Activated naive CD8-positive, alpha-beta T cell treated with anti-CD3 and anti-CD28 coated beads, Interleukin-2, amount 10 ng/mL, durations not matched to agents 7 days and 5 days (primary cell): ENCODE results near the gene SLC35E4. TPM values are rescaled to one million over a fixed set of nuclear protein-coding genes. Genes with fewer than 3 reads are reported as not detected.
A peak's percentile ranks its signal among the peaks of the same experiment; 100 is the strongest.
"Not testable (repeated sequence)": the region's sequence is repeated elsewhere in the genome, so short reads cannot be mapped to it uniquely, and the experiment has no call there.

Experiments
- ATAC-seq: fragments of 150-1000 bp; cut with Tn5 transposase; one replicate; pipeline ENCODE4 v1.10.0; 2021; ENCODE audit warnings: low read depth, moderate library complexity
- POLR2A ChIA-PET: fragments of 350-600 bp; sonication (Branson Sonifier 250); formaldehyde crosslinking; loops from one replicate; lab custom pipeline; 2021; ENCODE audit warnings: antibody characterized with exemption; lab: Charles Lee
- DNase-seq: peaks from one replicate; pipeline ENCODE4 v3.0.0; 2021
- H3K27ac Mint-ChIP-seq: one replicate; pipeline ENCODE4 v1.8.0; 2022; ENCODE audit warnings: mild to moderate bottlenecking, mixed read lengths
- H3K27me3 Mint-ChIP-seq: one replicate; pipeline ENCODE4 v1.8.0; 2022; ENCODE audit warnings: mild to moderate bottlenecking, moderate library complexity, mixed read lengths
- H3K36me3 Mint-ChIP-seq: one replicate; pipeline ENCODE4 v1.8.0; 2021; ENCODE audit warnings: mild to moderate bottlenecking, mixed read lengths
- H3K4me1 Mint-ChIP-seq: one replicate; pipeline ENCODE4 v1.8.0; 2021; ENCODE audit warnings: mixed read lengths
- H3K4me3 Mint-ChIP-seq: one replicate; pipeline ENCODE4 v1.8.0; 2022; ENCODE audit warnings: mild to moderate bottlenecking, moderate library complexity, mixed read lengths
- H3K9me3 Mint-ChIP-seq: one replicate; pipeline ENCODE4 v1.8.0; 2021; ENCODE audit warnings: mixed read lengths
- total RNA-seq, 2 experiments: library from RNA; stranded (reverse); gene quantifications; one replicate each; pipeline ENCODE4 v1.2.3, GENCODE V29; 2021

Gene SLC35E4, protein sequence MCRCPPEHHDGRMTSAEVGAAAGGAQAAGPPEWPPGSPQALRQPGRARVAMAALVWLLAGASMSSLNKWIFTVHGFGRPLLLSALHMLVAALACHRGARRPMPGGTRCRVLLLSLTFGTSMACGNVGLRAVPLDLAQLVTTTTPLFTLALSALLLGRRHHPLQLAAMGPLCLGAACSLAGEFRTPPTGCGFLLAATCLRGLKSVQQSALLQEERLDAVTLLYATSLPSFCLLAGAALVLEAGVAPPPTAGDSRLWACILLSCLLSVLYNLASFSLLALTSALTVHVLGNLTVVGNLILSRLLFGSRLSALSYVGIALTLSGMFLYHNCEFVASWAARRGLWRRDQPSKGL
- 1 to 10 TPM; 1.5 to 2.4 TPM for total RNA-seq

DNA sequence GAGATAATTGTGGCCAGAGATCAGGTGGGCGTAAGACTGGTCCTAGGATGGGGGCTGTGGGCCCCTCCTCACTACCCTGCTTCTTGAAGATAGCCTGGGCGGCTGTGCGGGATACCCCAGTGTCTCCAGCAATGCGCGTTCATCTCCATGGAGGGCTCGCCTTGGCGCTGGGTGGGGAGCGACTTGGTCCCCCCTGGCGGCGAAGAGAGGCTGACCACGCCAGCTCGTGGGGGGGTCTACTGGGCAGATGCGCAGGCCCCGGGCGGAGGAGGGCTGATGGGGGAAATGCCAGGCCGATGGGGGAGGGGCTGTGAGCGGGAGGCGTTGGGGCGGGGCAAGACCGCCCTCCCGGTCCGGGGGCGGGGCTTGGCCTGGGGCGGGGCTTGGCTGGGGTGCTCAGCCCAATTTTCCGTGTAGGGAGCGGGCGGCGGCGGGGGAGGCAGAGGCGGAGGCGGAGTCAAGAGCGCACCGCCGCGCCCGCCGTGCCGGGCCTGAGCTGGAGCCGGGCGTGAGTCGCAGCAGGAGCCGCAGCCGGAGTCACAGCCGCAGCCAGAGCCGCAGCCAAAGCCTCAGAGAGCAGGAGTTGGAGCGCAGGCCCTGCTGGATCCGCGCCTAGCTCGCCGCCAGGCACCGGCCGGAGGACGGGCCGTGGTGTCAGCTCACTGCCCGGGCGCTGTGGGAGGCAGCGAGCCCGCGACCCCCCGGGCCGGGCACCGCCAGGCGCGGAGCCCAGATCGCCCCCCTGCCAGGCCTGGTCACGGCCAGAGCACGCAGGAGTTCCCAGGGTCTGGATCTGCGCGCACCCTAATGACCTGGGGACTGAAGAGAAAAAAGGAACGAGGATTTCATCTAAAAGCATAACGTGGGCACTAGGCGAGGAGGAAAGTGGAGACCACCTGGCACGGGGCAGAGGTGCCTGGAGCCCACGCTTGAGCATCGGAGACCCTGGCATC, at the start of gene SLC35E4:
TSS of gene SLC35E4 (plus strand) at position 509 of the 953 bp plus-strand sequence. CDS start 670 bp downstream, outside the sequence.
- ATAC-seq: peak; percentile 86
- Mint-ChIP-seq H3K27me3 (no peaks in the 10 kb centered on the region), H3K4me3 (peak within 1 kb of the TSS; percentile 82), H3K36me3 (peaks cover 7% of the 10 kb centered on the region), H3K27ac (peak within 1 kb of the TSS; percentile 87), H3K4me1 (peaks cover 13% of the 10 kb centered on the region), H3K9me3 (no peaks in the 10 kb centered on the region)
- POLR2A ChIA-PET: interaction anchor here (0.6 to 2.5 kb wide), 10 partner anchors 14 to 1385 kb away, joined by 3 to 14 read pairs (median 4); partner anchors contain the start of genes DUSP18, MORC2 and TCN2
- peak; percentile 98 for DNase-seq

DNA sequence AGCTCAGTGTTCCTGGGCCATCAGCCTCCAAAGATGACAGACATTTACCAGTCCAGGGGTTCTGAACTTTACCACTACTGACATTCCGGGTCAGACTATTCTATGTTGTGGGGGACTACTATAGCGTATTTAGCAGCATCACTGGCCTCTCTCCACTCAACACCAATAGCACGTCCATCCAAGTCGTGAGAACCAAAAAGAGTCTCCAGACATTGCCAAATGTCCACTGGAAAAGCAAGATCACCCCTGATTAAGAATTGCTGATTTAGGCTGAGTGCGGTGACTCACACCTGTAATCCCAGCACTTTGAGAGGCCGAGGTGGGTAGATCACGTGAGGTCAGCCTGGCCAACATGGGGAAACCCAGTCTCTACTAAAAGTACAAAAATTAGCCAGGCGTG, 49.2 kb upstream of the SLC35E4 start:
- ATAC-seq (no peak), DNase-seq (no peak)
- Mint-ChIP-seq H3K9me3 (no peaks in the 10 kb centered on the region), H3K27me3 (no peaks in the 10 kb centered on the region), H3K27ac (no peak overlapping the region), H3K36me3 (peaks cover 6% of the 10 kb centered on the region), H3K4me1 (peaks cover 2% of the 10 kb centered on the region), H3K4me3 (no peak overlapping the region)
- POLR2A ChIA-PET: no interaction called here

DNA sequence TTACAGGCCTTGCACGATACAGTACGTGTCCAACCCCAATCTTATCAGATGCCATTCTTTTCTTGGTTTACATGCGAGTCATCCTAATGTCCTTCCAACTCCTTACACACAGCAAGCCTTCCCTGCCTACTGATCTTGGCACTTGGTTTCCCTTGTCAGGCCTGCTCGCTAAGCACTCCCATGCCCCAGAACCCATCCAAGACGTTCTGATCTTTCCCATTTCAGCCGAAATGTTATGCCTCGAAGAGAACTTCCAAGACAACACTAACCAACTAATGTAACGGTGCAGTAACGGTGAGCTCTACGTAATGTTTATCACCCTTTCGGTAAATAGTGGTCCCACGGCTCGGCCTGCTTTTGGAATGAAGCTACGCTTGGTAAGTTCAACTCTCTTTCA, 44.4 kb upstream of the SLC35E4 start:
- ATAC-seq (no peak), DNase-seq (no peak)
- Mint-ChIP-seq H3K4me1 (peaks cover 2% of the 10 kb centered on the region), H3K4me3 (no peak overlapping the region), H3K27me3 (peaks cover 11% of the 10 kb centered on the region), H3K36me3 (peaks cover 5% of the 10 kb centered on the region), H3K27ac (no peak overlapping the region), H3K9me3 (no peaks in the 10 kb centered on the region)
- POLR2A ChIA-PET: interaction anchor here (1.4 to 1.6 kb wide), 2 partner anchors 17 to 167 kb away, joined by 4 to 8 read pairs; no protein-coding TSS in a partner anchor

DNA sequence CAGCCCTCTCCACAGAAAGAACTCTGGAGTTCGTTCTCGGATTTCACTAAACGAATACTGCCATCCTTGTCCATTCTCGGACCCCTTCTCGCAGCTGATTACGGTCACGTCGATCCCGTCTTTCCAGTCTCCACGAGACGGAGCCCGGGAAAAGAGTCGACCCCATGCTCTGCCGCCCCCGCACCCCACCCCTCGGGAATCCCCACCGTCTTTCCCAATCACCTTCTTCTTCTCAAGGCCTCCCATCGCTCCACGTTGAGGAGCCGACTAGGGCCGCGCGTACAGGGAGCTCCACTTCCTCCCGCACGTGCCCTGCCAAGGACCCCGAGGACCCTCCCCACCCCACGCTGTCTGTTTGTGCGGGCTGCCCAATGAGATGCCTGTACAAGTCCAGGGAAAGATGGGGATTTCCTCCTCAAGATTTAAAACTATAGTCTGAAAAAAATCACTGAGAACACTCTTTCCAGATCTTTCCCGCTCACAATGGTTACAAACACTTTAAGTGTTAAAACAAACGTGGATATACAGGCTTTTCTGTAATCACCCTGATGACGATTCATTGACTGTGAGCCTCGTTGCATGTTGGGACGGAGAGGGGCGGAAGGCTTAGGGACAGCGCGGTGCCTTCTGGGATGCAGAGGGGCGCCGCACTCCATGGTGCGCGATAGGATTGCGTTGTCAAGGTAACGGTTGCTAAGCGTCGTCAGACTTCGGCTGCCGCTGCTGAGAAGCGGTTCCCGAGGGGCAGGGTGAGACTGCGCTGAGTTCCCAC, 43.8 kb upstream of the SLC35E4 start, which contains the start of gene PES1:
TSS of gene PES1 (minus strand) at position 323 of the 772 bp plus-strand sequence. CDS start at position 246, 77 bp downstream.
- H3K9me3 Mint-ChIP-seq: no peaks in the 10 kb centered on the region
- H3K27me3 Mint-ChIP-seq: peaks cover 11% of the 10 kb centered on the region
- peaks cover 5% of the 10 kb centered on the region for H3K36me3 Mint-ChIP-seq
- POLR2A ChIA-PET: interaction anchor here (1.4 to 1.6 kb wide), 2 partner anchors 17 to 168 kb away, joined by 4 to 8 read pairs; no protein-coding TSS in a partner anchor
- DNase-seq (peak; percentile 87), ATAC-seq (peak; percentile 98)
- peaks cover 2% of the 10 kb centered on the region for H3K4me1 Mint-ChIP-seq
- H3K27ac Mint-ChIP-seq: no peak within 1 kb of the TSS
- no peak within 1 kb of the TSS for H3K4me3 Mint-ChIP-seq

DNA sequence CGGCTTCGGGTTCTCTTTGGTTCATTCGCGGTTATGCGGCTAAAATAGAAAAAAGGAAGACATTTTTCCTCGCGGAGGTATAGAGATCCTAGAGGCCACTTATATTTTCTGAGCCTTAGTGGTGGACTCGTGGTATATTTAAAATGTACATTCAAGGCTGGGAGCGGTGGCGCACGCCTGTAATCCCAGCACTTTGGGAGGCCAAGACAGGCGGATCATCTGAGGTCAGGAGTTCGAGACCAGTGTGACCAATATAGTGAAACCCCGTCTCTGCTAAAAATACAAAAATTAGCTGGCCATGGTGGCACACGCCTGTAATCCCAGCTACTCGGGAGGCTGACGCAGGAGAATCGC, 43.2 kb upstream of the SLC35E4 start:
- not testable (repeated sequence) for H3K4me1 Mint-ChIP-seq, H3K4me3 Mint-ChIP-seq, ATAC-seq, H3K27ac Mint-ChIP-seq, H3K9me3 Mint-ChIP-seq, DNase-seq, H3K36me3 Mint-ChIP-seq
- peaks cover 11% of the 10 kb centered on the region for H3K27me3 Mint-ChIP-seq
- POLR2A ChIA-PET: interaction anchor here (1.4 kb wide), 1 partner anchor 168 kb away, joined by 8 read pairs; no protein-coding TSS in a partner anchor

DNA sequence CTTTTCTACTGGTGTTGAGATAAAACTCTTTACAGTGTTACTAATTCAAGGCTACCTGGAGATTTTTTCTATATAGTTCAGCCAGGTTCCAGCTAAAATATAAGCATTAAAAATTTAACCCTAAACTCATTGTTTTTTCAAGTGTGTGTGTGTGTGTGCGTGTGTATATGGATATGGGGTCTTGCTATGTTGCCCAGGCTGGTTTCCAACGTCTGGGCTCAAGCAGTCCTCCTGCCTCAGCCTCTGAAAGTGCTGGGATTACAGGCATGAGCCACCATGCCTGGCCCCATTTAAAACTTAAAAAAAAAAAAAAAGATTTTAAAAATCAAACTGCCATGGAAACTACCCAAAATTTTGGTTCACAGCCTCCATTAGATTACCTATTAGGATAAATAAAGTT, 39.4 kb upstream of the SLC35E4 start:
- no peak for DNase-seq
- peaks cover 20% of the 10 kb centered on the region for H3K27me3 Mint-ChIP-seq
- POLR2A ChIA-PET: interaction anchor here (0.7 kb wide), 1 partner anchor 13 kb away, joined by 3 read pairs; no protein-coding TSS in a partner anchor
- ATAC-seq: no peak
- H3K9me3 Mint-ChIP-seq: no peaks in the 10 kb centered on the region
- peaks cover 2% of the 10 kb centered on the region for H3K4me1 Mint-ChIP-seq
- no peaks in the 10 kb centered on the region for H3K36me3 Mint-ChIP-seq
- no peak overlapping the region for H3K4me3 Mint-ChIP-seq
- H3K27ac Mint-ChIP-seq: no peak overlapping the region

DNA sequence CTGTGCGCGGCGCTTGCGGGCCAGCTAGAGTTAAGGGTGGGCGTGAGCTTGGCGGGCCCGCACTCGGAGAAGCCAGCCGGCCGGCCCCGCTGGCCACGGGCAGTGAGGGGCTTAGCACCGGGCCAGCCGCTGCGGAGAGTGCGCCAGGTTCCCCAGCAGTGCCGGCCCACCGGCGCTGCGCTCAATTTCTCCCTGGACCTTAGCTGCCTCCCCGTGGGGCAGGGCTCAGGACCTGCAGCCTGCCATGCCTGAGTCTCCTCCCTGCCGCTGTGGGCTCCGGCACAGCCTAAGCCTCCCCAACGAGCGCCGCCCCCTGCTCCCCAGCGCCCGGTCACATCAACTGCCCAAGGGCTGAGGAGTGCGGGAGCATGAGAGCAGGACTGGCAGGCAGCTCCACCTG, 38.7 kb upstream of the SLC35E4 start:
- ATAC-seq (no peak), DNase-seq (no peak)
- H3K4me1 Mint-ChIP-seq: peaks cover 2% of the 10 kb centered on the region
- H3K4me3 Mint-ChIP-seq: no peak overlapping the region
- POLR2A ChIA-PET: no interaction called here
- H3K27ac Mint-ChIP-seq: no peak overlapping the region
- H3K36me3 Mint-ChIP-seq: no peaks in the 10 kb centered on the region
- H3K9me3 Mint-ChIP-seq: no peaks in the 10 kb centered on the region
- peaks cover 26% of the 10 kb centered on the region for H3K27me3 Mint-ChIP-seq

DNA sequence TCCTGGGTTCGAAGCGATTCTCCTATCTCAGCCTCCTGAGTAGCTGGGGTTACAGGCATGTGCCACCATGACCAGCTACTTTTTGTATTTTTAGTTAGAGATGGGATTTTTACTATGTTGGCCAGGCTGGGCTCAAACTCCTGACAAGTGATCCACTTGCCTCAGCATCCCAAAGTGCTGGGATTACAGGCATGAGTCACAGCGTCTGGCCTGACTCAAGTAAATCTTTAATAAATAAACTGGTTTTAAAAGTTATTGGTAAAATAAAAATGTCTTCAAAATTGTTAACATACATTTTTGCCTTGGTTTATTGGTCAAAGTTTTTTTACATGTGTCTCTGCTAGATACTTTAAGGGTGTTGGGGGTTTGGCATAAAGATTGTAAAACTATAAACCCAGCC, 36.6 kb upstream of the SLC35E4 start:
- H3K9me3 Mint-ChIP-seq: no peaks in the 10 kb centered on the region
- ATAC-seq (no peak), DNase-seq (no peak)
- H3K4me3 Mint-ChIP-seq: no peak overlapping the region
- peaks cover 2% of the 10 kb centered on the region for H3K4me1 Mint-ChIP-seq
- H3K36me3 Mint-ChIP-seq: no peaks in the 10 kb centered on the region
- POLR2A ChIA-PET: no interaction called here
- no peak overlapping the region for H3K27ac Mint-ChIP-seq
- H3K27me3 Mint-ChIP-seq: peaks cover 18% of the 10 kb centered on the region

DNA sequence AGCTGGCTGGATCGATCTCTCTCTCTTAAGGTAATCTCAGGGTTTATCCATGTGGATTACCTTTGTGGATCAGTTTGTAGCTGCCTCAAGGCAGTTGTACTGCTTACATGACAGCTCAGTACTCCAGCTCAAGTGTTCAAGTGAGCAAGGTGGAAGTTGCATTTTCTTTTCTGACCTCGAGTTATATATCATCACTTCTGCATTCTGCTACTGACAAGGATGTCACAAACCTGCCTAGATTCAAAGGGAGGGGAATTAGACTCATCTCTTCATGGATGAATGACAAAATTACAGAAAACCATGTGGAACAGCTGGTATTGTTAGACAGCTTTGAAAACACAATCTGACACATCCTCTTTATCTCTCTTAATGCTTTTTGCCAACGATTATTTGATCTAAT, 34.7 kb upstream of the SLC35E4 start:
- Mint-ChIP-seq H3K9me3 (no peaks in the 10 kb centered on the region), H3K36me3 (no peaks in the 10 kb centered on the region), H3K27me3 (peaks cover 19% of the 10 kb centered on the region), H3K4me3 (no peak overlapping the region), H3K4me1 (peaks cover 8% of the 10 kb centered on the region), H3K27ac (no peak overlapping the region)
- ATAC-seq: no peak
- POLR2A ChIA-PET: no interaction called here
- DNase-seq: no peak

DNA sequence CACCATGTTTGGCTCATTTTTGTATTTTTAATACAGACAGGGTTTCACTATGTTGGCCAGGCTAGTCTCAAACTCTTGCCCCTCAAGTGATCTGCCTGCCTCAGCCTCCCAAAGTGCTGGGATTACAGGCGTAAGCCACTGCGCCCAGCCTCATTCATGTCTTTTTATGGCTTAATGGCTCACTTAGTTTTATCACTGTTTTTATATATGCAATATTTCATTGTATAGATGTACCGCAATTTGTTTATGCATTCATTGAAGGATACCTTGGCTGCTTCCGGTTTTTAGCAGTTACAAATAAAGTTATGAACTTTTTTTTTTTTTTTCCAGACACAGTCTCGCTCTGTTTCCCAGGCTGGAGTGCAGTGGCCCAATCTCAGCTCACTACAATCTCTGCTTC, 34.1 kb upstream of the SLC35E4 start:
- H3K4me1 Mint-ChIP-seq: peaks cover 8% of the 10 kb centered on the region
- no peak overlapping the region for H3K27ac Mint-ChIP-seq
- H3K4me3 Mint-ChIP-seq: no peak overlapping the region
- POLR2A ChIA-PET: no interaction called here
- DNase-seq (no peak), ATAC-seq (no peak)
- H3K36me3 Mint-ChIP-seq: no peaks in the 10 kb centered on the region
- H3K9me3 Mint-ChIP-seq: no peaks in the 10 kb centered on the region
- peaks cover 19% of the 10 kb centered on the region for H3K27me3 Mint-ChIP-seq

DNA sequence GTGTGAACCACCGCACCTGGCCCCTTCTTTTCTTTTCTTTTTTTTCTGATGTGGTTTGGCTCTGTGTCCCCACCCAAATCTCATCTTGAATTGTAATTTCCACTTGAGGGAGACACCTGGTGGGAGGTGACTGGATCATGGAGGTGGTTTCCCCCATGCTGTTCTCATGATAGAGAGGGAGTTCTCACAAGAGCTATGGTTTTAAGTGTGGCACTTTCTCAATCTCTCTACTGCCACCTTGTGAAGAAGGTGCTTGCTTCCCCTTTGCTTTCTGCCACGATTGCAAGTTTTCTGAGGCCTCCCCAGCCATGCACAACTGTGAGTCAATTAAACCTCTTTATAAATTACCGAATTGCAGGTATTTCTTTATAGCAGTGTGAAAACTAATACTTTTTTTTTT, 33.5 kb upstream of the SLC35E4 start:
- Mint-ChIP-seq H3K27ac (no peak overlapping the region), H3K9me3 (no peaks in the 10 kb centered on the region), H3K36me3 (no peaks in the 10 kb centered on the region), H3K4me1 (peaks cover 13% of the 10 kb centered on the region), H3K27me3 (peaks cover 19% of the 10 kb centered on the region), H3K4me3 (no peak overlapping the region)
- peak; percentile 48 for ATAC-seq
- POLR2A ChIA-PET: no interaction called here
- no peak for DNase-seq

DNA sequence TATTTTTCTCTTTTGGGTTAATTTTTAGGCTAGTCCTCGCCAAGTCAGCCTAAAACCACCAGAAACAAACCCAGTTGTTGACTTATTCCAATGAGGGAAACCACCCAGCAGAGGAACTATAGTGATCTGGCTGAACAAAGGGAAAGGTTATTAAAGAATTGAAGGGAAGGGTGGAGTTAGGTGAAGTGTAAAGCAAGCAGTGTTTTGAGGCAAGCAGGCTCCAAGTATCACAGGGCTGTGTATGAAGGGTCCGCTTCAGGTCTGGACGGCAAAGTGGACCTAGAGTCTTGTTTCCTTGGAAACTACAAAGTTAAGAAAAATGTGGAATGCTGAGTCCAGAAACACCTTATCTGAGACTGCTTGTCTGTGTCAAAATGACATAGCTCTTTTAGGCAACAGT, 31.8 kb upstream of the SLC35E4 start:
- Mint-ChIP-seq H3K4me3 (no peak overlapping the region), H3K36me3 (no peaks in the 10 kb centered on the region), H3K4me1 (peaks cover 26% of the 10 kb centered on the region), H3K9me3 (no peaks in the 10 kb centered on the region), H3K27ac (no peak overlapping the region), H3K27me3 (peaks cover 22% of the 10 kb centered on the region)
- DNase-seq: no peak
- POLR2A ChIA-PET: no interaction called here
- ATAC-seq: no peak
